ENCODE measurements around the gene FAM199X.

GRCh38 chrX:104126856-104127255 lies 39.4 kb upstream of the FAM199X start:
- TF ChIP-seq POLR2A (IDR thresholded peaks at IDR 0.05) (no peak), POLR2AphosphoS5 (IDR thresholded peaks at IDR 0.05) (no peak), CTCF (IDR thresholded peaks at IDR 0.05) (no peak)

Measured in stomach (tissue), 4 donors.